KMS-11 (cell line): ENCODE data around the gene OSBPL5.

Experiments
- H2AFZ ChIP-seq: fragments of 200-600 bp; sonication (generic); 2 replicates; pipeline ENCODE4 v1.6.1; 2016; ENCODE audit warnings: antibody characterized with exemption, mixed run types, low read depth
- H3K27ac ChIP-seq: fragments of 200-600 bp; sonication (generic); 2 replicates; pipeline ENCODE4 v1.6.1; 2016; ENCODE audit warnings: mild to moderate bottlenecking, mixed run types
- H3K27me3 ChIP-seq: fragments of 200-600 bp; sonication (generic); 2 replicates; pipeline ENCODE4 v1.6.1; 2017; ENCODE audit warnings: mild to moderate bottlenecking, low read depth, mixed run types, moderate library complexity; ENCODE audit not compliant: insufficient read depth
- H3K36me3 ChIP-seq: fragments of 200-600 bp; sonication (generic); 2 replicates; pipeline ENCODE4 v1.6.1; 2017; ENCODE audit warnings: mild to moderate bottlenecking, mixed run types; ENCODE audit not compliant: insufficient read depth
- H3K4me1 ChIP-seq: fragments of 200-600 bp; sonication (generic); 2 replicates; pipeline ENCODE4 v1.6.1; 2016; ENCODE audit warnings: mild to moderate bottlenecking, low read depth, mixed run types; ENCODE audit not compliant: poor library complexity, severe bottlenecking
- H3K4me2 ChIP-seq: fragments of 200-600 bp; sonication (generic); 2 replicates; pipeline ENCODE4 v1.7.0; 2016; ENCODE audit warnings: mild to moderate bottlenecking, mixed run types
- H3K4me3 ChIP-seq: fragments of 200-600 bp; sonication (generic); IDR thresholded peaks from 2 replicates; pipeline ENCODE4 v1.6.1; 2017; ENCODE audit warnings: low read depth, low read length, mixed read lengths; ENCODE audit not compliant: insufficient read depth
- H3K79me2 ChIP-seq: fragments of 200-600 bp; sonication (generic); 2 replicates; pipeline ENCODE4 v1.6.1; 2016; ENCODE audit warnings: low read depth, mixed run types; ENCODE audit not compliant: insufficient read depth
- H3K9ac ChIP-seq: fragments of 200-600 bp; sonication (generic); 2 replicates; pipeline ENCODE4 v1.6.1; 2016; ENCODE audit warnings: mild to moderate bottlenecking, mixed run types
- H4K20me1 ChIP-seq: fragments of 200-600 bp; sonication (generic); 2 replicates; pipeline ENCODE4 v1.6.1; 2016; ENCODE audit warnings: mild to moderate bottlenecking, mixed run types; ENCODE audit not compliant: insufficient read depth
- TF ChIP-seq, protein P1 (sequence below): fragments of 200-600 bp; sonication (generic); conservative IDR thresholded peaks from 2 replicates; pipeline ENCODE4 v1.6.1; 2017; ENCODE audit warnings: low read depth, mild to moderate bottlenecking, antibody characterized with exemption, low read length, moderate library complexity, mixed read lengths

Gene OSBPL5

DNA sequence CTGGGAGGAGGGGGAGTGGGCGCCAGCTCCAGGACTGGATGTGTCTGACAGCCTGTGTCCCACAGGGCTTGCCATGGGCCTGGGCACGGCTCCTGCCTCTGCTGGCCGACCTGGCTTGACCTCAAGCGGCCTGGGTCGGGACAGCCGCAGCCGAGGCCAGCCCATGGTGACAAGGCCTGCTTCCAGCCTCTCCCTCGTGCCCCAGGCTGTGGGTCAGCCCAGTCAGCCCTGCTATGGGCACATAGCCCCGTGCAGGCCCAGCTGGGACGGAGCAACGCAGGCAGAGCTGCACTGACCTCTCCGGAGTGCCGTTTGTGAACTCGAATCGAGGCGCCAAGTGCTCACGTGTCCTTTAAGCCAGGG is 17.9 kb downstream of the OSBPL5 start:
- Histone ChIP-seq H2AFZ (no peak overlapping the region), H3K4me2 (no peak overlapping the region), H3K79me2 (no peaks in the 10 kb centered on the region), H3K36me3 (no peaks in the 10 kb centered on the region), H3K4me1 (no peaks in the 10 kb centered on the region), H3K4me3 (no peak overlapping the region), H3K9ac (no peak overlapping the region), H3K27ac (no peak overlapping the region), H4K20me1 (no peaks in the 10 kb centered on the region), H3K27me3 (no peaks in the 10 kb centered on the region)
- TF ChIP-seq, protein P1, sequence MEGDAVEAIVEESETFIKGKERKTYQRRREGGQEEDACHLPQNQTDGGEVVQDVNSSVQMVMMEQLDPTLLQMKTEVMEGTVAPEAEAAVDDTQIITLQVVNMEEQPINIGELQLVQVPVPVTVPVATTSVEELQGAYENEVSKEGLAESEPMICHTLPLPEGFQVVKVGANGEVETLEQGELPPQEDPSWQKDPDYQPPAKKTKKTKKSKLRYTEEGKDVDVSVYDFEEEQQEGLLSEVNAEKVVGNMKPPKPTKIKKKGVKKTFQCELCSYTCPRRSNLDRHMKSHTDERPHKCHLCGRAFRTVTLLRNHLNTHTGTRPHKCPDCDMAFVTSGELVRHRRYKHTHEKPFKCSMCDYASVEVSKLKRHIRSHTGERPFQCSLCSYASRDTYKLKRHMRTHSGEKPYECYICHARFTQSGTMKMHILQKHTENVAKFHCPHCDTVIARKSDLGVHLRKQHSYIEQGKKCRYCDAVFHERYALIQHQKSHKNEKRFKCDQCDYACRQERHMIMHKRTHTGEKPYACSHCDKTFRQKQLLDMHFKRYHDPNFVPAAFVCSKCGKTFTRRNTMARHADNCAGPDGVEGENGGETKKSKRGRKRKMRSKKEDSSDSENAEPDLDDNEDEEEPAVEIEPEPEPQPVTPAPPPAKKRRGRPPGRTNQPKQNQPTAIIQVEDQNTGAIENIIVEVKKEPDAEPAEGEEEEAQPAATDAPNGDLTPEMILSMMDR, result no peak

DNA sequence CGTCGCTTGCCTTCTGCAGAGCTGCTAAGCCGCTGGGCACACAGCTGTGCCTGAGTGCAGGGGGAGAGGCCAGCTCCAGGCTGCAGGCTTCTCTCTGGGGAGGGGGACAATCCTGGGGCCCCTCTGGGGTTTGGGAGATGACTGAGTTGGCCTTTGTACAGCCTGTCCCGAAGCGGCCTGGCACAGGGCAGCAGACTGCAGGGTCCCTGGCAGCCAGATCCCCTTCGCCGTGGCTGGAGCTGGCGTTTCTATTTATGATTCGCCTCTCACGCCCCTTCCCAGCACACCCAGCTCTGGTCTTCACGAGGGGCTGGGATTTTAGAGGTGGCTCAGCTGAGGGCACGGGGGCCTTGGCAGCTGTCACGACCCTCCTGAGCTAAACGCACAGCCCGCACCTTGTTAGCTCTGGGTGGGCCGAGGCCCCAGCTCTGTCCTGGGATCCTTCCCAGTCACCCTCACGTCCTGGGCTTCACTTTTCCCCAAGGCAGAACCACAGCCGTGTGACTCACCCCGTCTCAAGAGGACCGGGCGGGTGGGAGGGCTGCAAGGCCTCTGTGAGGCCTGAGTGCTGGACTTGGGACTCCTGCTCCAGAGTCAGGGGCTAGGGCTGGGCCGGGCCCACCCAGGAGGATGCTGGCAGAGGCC is 18.4 kb downstream of the OSBPL5 start:
- no peaks in the 10 kb centered on the region for H3K4me1 ChIP-seq
- no peak overlapping the region for H3K27ac ChIP-seq
- TF ChIP-seq, protein P1, result no peak
- no peaks in the 10 kb centered on the region for H3K79me2 ChIP-seq
- H3K36me3 ChIP-seq, result no peaks in the 10 kb centered on the region
- H2AFZ ChIP-seq, result no peak overlapping the region
- H3K4me2 ChIP-seq, result no peak overlapping the region
- no peak overlapping the region for H3K4me3 ChIP-seq
- H4K20me1 ChIP-seq, result no peaks in the 10 kb centered on the region
- H3K9ac ChIP-seq, result no peak overlapping the region
- no peaks in the 10 kb centered on the region for H3K27me3 ChIP-seq

DNA sequence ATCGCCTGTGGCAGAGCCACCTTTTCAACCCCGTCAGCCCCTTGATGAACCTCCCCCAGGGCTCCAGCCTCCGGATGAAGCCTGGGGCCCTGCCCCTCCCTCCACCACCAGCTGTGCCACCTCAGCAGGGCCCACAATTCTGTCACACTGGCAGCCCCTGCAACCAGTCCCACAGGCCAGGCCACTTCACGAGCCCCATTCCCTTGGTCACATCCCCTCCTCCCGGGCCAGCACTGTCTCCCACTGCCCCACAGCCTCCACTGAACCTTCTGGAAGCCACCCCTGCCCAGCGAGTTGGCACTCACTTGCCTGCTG is 19.9 kb downstream of the OSBPL5 start:
- H3K27ac ChIP-seq, result no peak overlapping the region
- H3K79me2 ChIP-seq, result no peaks in the 10 kb centered on the region
- H3K27me3 ChIP-seq, result no peaks in the 10 kb centered on the region
- H2AFZ ChIP-seq, result no peak overlapping the region
- no peak overlapping the region for H3K4me2 ChIP-seq
- no peaks in the 10 kb centered on the region for H3K36me3 ChIP-seq
- TF ChIP-seq, protein P1, result no peak
- H3K4me1 ChIP-seq, result no peaks in the 10 kb centered on the region
- H4K20me1 ChIP-seq, result no peaks in the 10 kb centered on the region
- H3K4me3 ChIP-seq, result no peak overlapping the region
- H3K9ac ChIP-seq, result no peak overlapping the region

DNA sequence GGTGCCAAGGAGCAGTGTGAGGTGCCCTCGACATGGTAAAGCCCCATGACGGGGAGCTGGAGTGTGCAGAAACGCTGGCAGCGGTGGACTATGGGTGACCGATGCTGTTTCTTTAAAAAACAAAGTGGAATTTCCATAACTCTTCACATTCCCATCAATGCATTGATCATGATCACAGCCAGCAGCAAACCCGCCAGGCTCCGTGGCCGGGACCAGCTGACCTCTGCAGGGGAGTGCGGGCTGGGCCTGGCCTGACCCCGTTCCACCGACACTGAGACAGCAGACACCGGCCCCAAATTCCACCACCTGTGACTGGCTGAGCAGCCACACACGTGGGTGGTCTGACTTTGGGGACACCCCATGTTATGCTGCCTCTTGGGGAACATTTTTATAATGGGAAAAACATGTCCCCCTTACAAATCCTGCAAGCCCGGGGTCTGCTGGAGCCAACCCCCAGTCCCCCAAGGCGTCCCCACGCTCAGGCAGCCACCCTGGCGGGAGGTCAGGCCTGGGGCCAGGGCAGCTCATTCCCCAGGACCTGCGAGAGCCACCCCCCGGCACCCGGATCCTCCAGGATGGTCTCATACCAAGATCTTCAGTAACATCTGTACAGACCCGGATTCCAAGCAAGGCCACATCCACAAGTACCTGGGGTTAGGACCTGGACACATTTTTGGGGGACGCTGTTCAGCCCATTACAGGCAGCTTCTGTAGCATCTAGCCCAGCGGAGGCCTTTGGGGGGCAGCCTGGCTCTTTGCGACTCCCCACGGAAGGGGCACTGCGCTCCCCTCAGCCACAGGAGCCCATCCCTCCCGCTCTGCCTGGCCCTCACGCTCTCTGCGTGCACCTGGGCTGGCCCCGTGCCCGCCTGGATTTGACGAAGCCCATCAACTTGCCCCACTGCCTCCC is 20.6 kb downstream of the OSBPL5 start:
- Histone ChIP-seq H4K20me1 (no peaks in the 10 kb centered on the region), H3K79me2 (no peaks in the 10 kb centered on the region), H3K9ac (no peak overlapping the region), H3K4me3 (no peak overlapping the region), H3K4me2 (no peak overlapping the region), H3K27me3 (no peaks in the 10 kb centered on the region), H2AFZ (no peak overlapping the region), H3K36me3 (no peaks in the 10 kb centered on the region), H3K27ac (no peak overlapping the region), H3K4me1 (no peaks in the 10 kb centered on the region)
- TF ChIP-seq, protein P1, result no peak
